Thyroid gland (tissue), 4 donors: ENCODE results near the gene ACSS3. TPM values are rescaled to one million over a fixed set of nuclear protein-coding genes. Genes with fewer than 3 reads are reported as not detected.
"Not testable (repeated sequence)": the region's sequence is repeated elsewhere in the genome, so short reads cannot be mapped to it uniquely, and the experiment has no call there.

ENCODE experiments used
- DNase-seq, 2 donors: peaks; one replicate each; pipeline ENCODE4 v3.0.0-alpha.2; 2019
- H3K27ac ChIP-seq, 3 donors: fragments of 200-600 bp; sonication (generic); 1 replicate in 2 of 3; 2 replicates in 1 of 3; pipeline ENCODE4 v1.5.1; 2016 to 2019; ENCODE audit warnings: mild to moderate bottlenecking in 1 of 3, moderate library complexity in 1 of 3
- H3K27me3 ChIP-seq: fragments of 200-600 bp; sonication (generic); one replicate; pipeline ENCODE4 v1.5.1; 2019
- H3K36me3 ChIP-seq, 2 donors: fragments of 200-600 bp; sonication (generic); one replicate each; pipeline ENCODE4 v1.5.1; 2016 to 2019
- H3K4me1 ChIP-seq, 2 donors: fragments of 200-600 bp; sonication (generic); one replicate each; pipeline ENCODE4 v1.5.1; 2017 to 2019
- H3K4me3 ChIP-seq, 3 donors: fragments of 200-600 bp; sonication (generic); replicated peaks in 1 of 3; 1 replicate in 2 of 3; 2 replicates in 1 of 3; pipeline ENCODE4 v1.5.1; 2016; ENCODE audit warnings: mild to moderate bottlenecking in 1 of 3
- H3K9me3 ChIP-seq: fragments of 200-600 bp; sonication (generic); one replicate; pipeline ENCODE4 v1.5.1; 2017
- CTCF ChIP-seq, 6 experiments: fragments of 200-600 bp in 3 of 6; fragments of 450-650 bp in 3 of 6; sonication (generic) in 3 of 6; IDR thresholded peaks; one replicate each; pipeline ENCODE4 v1.5.1; 2016 to 2019; ENCODE audit warnings: antibody characterized with exemption in 6 of 6, mild to moderate bottlenecking in 2 of 6, inconsistent platforms in 1 of 6, moderate library complexity in 1 of 6
- POLR2A ChIP-seq, 2 donors: fragments of 450-650 bp; IDR thresholded peaks; one replicate each; pipeline ENCODE4 v1.6.1; 2017; ENCODE audit warnings: antibody characterized with exemption in 2 of 2, mild to moderate bottlenecking in 2 of 2, moderate library complexity in 1 of 2
- WGBS, 2 donors: methylation state at CpG; one replicate each; pipeline ENCODE4 v1.1.5; 2017; 5-methylcytosine and 5-hydroxymethylcytosine counted together
- intact Hi-C: fragments of 100-400 bp; cut with DNase I; formaldehyde crosslinking; loops from one replicate; pipeline ENCODE4 v1.15.1; 2023
- total RNA-seq, 4 donors: library from RNA; depleted of rRNA; stranded (reverse); fragments of >200 nt; gene quantifications; one replicate each; pipeline ENCODE4 v1.2.3, GENCODE V29; 2016

The ACSS3 gene
- total RNA-seq, 4 donors from 2014 or later = 32.5 to 63.8 (median 41.0) TPM

- Histone ChIP-seq H3K4me1 (no peaks in the 10 kb centered on the region), H3K27ac (no peak overlapping the region), H3K9me3 (no peaks in the 10 kb centered on the region), H3K36me3 (no peaks in the 10 kb centered on the region), H3K4me3 (no peak overlapping the region), H3K27me3 (no peaks in the 10 kb centered on the region)
- WGBS, 2 donors = 96 to 98% methylated on average over 1 of the region's 1 CpG
- intact Hi-C loops = no loop called here
- no peak for TF ChIP-seq CTCF (IDR thresholded peaks at IDR 0.05)
- no peak for TF ChIP-seq POLR2A (IDR thresholded peaks at IDR 0.05)
- no peak for DNase-seq
These were observed 109.8 kb downstream of the ACSS3 start for GRCh38 chr12:81187686-81188085.

GRCh38 chr12:81196595-81196994, 118.7 kb downstream of the ACSS3 start:
- intact Hi-C loops = no loop called here

GRCh38 chr12:81200561-81200960, 122.7 kb downstream of the ACSS3 start:
- DNase-seq = peak; percentile 63 to 72
- H3K36me3 ChIP-seq, H3K4me3 ChIP-seq, H3K4me1 ChIP-seq, H3K9me3 ChIP-seq, intact Hi-C loops, H3K27me3 ChIP-seq: not testable (repeated sequence)
- WGBS, 2 donors = 25 to 35% methylated on average over 6 of the region's 6 CpGs
- peak overlapping the region; percentile 15 to 81 (median 47) for H3K27ac ChIP-seq

More at GRCh38 chr12:81196595-81196994, 118.7 kb downstream of the ACSS3 start:
- no peak for DNase-seq
- Histone ChIP-seq H3K36me3 (no peaks in the 10 kb centered on the region), H3K4me3 (no peak overlapping the region), H3K4me1 (peaks cover 0 to 9% of the 10 kb centered on the region in 2 donors), H3K9me3 (no peaks in the 10 kb centered on the region), H3K27me3 (no peaks in the 10 kb centered on the region), H3K27ac (no peak overlapping the region)
- no peak for TF ChIP-seq POLR2A (IDR thresholded peaks at IDR 0.05)
- TF ChIP-seq CTCF (IDR thresholded peaks at IDR 0.05) = no peak
- 94% methylated on average over 3 of the region's 3 CpGs for WGBS, 2 donors

- Histone ChIP-seq H3K4me1 (peaks cover 2 to 9% of the 10 kb centered on the region in 2 donors), H3K27me3 (no peaks in the 10 kb centered on the region), H3K4me3 (no peak overlapping the region), H3K36me3 (no peaks in the 10 kb centered on the region), H3K9me3 (no peaks in the 10 kb centered on the region), H3K27ac (no peak overlapping the region)
- intact Hi-C loops = no loop called here
- no peak for DNase-seq
- TF ChIP-seq CTCF (IDR thresholded peaks at IDR 0.05) (no peak), POLR2A (IDR thresholded peaks at IDR 0.05) (no peak)
- 53 to 68% methylated on average over 3 of the region's 3 CpGs for WGBS, 2 donors
These were observed 125.9 kb downstream of the ACSS3 start for GRCh38 chr12:81203671-81204204.

- no peaks in the 10 kb centered on the region for H3K27me3 ChIP-seq
- no peak for TF ChIP-seq POLR2A (IDR thresholded peaks at IDR 0.05)
- H3K4me3 ChIP-seq = no peak overlapping the region
- no peaks in the 10 kb centered on the region for H3K9me3 ChIP-seq
- WGBS, 2 donors = 91 to 95% methylated on average over 1 of the region's 1 CpG
- no peaks in the 10 kb centered on the region for H3K36me3 ChIP-seq
- H3K4me1 ChIP-seq = peaks cover 11 to 13% of the 10 kb centered on the region in 2 donors
- DNase-seq = no peak
- no peak overlapping the region for H3K27ac ChIP-seq
- intact Hi-C loops = no loop called here
These were observed 127.5 kb downstream of the ACSS3 start for GRCh38 chr12:81205416-81205815.

GRCh38 chr12:81206429-81206828, 128.6 kb downstream of the ACSS3 start:
- DNase-seq = no peak
- TF ChIP-seq CTCF (IDR thresholded peaks at IDR 0.05) = no peak
- no peak for TF ChIP-seq POLR2A (IDR thresholded peaks at IDR 0.05)
- Histone ChIP-seq H3K27ac (no peak overlapping the region), H3K9me3 (no peaks in the 10 kb centered on the region), H3K27me3 (no peaks in the 10 kb centered on the region), H3K4me1 (peaks cover 11 to 12% of the 10 kb centered on the region in 2 donors), H3K36me3 (no peaks in the 10 kb centered on the region), H3K4me3 (no peak overlapping the region)
- WGBS, 2 donors = 87 to 93% methylated on average over 2 of the region's 2 CpGs
- intact Hi-C loops = no loop called here
